Neutrophil (primary cell): Measurements from ENCODE around the gene SSBP3.

Source experiments
- H3K27ac ChIP-seq: fragments of 200-600 bp; sonication (generic); 2 replicates; pipeline ENCODE4 v1.5.1; 2016; ENCODE audit warnings: mild to moderate bottlenecking, moderate library complexity
- H3K27me3 ChIP-seq: fragments of 200-600 bp; sonication (generic); 2 replicates; pipeline ENCODE4 v1.6.0; 2016; ENCODE audit warnings: mild to moderate bottlenecking
- H3K36me3 ChIP-seq: fragments of 200-600 bp; sonication (generic); 2 replicates; pipeline ENCODE4 v1.5.1; 2017
- H3K4me1 ChIP-seq, 2 experiments: fragments of 200-600 bp in 1 of 2; sonication (generic) in 1 of 2; 1 replicate in 1 of 2; 2 replicates in 1 of 2; pipeline versions ENCODE4 v1.5.1 to v1.6.1; 2013 to 2016; ENCODE audit warnings: low read depth in 1 of 2, low read length in 1 of 2, mild to moderate bottlenecking in 1 of 2, moderate library complexity in 1 of 2; ENCODE audit not compliant: control insufficient read depth in 1 of 2, insufficient read depth in 1 of 2
- H3K4me3 ChIP-seq, 2 experiments: fragments of 200-600 bp in 1 of 2; sonication (generic) in 1 of 2; 1 replicate in 1 of 2; 2 replicates in 1 of 2; pipeline ENCODE4 v1.5.1; 2013 to 2016; ENCODE audit warnings: low read depth in 1 of 2, low read length in 1 of 2, mild to moderate bottlenecking in 1 of 2, moderate library complexity in 1 of 2
- H3K9me3 ChIP-seq: fragments of 200-600 bp; sonication (generic); 2 replicates; pipeline ENCODE4 v1.5.1; 2016
- CTCF ChIP-seq: fragments of 200-600 bp; sonication (generic); IDR thresholded peaks from 2 replicates; pipeline ENCODE4 v1.5.1; 2016; ENCODE audit warnings: antibody characterized with exemption

SSBP3 gene

DNA sequence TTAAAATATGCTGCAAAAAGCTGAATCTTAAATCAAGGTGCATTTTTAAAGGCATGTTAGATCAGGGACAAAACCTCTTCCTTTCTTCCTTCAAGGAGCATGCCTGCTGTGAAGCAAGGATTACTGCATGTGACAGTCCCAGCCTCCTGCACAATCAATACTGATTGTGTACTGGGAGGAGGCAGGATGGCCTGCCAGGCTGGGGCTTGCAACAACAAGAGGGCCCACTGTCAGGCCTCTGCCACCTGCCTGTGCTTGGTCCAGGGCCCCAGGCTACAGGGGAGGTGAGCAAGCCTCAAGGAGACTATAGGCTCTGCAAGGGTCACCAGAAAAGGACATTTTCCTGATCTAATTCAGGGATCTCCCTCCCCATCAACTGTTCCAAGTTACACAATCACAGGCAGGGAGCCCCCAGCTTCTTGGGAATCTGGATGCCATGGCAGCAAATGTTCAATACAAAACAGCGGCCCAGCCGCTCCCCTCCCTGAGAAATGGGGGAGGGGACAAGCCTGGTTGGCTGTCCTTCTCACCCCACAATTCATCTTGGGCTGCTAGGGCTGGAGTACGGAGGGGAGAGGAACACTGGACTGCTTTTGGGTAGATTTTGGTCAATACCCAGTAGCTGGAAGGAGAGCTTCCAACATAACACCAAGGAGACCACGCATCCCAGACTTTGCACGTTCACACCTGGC, 76.7 kb downstream of the SSBP3 start:
- no peak overlapping the region for H3K4me3 ChIP-seq
- peaks cover 0 to 4% of the 10 kb centered on the region in 2 experiments for H3K4me1 ChIP-seq
- no peaks in the 10 kb centered on the region for H3K36me3 ChIP-seq
- no peak for TF ChIP-seq CTCF
- H3K27me3 ChIP-seq: no peaks in the 10 kb centered on the region
- H3K27ac ChIP-seq: no peak overlapping the region
- no peaks in the 10 kb centered on the region for H3K9me3 ChIP-seq

- Histone ChIP-seq H3K27me3 (no peaks in the 10 kb centered on the region), H3K4me1 (peaks cover 0 to 4% of the 10 kb centered on the region in 2 experiments), H3K9me3 (no peaks in the 10 kb centered on the region), H3K4me3 (no peak overlapping the region), H3K36me3 (no peaks in the 10 kb centered on the region), H3K27ac (no peak overlapping the region)
- TF ChIP-seq CTCF: no peak
Observed at GRCh38 chr1:54328066-54328636, 78.0 kb downstream of the SSBP3 start.

DNA sequence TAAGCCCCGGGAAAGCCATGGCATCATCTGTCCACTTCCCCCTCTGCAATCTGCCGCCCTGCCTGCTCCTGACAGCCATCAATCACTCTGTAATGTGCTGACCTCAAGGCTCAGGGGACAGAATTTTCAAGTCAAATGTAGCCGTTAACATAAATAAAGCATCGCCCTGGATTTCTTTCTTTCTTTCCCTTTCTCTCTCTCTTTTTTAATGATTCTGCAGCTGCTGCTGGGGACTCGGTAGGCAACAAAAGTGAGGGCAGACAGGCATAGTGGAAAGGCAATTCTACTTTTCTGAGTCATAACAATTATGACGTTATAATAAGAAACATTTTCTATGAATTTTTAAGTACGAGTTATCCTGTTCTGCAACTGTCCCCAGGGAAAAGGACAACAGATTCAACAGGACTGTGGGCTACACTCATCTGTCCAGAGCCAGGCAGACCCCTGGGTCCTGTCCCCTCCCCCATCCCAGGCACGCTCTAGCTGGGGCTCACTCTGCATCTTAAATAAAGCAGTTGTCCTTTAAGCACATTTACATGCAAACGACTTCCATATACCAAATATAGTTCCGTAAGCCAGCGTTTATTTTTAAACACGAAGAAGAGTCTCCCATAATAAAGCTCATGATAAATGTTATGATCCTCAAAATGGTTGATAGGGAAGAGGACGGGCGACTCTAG, 78.7 kb downstream of the SSBP3 start:
- no peaks in the 10 kb centered on the region for H3K9me3 ChIP-seq
- H3K4me3 ChIP-seq: no peak overlapping the region
- no peaks in the 10 kb centered on the region for H3K27me3 ChIP-seq
- H3K4me1 ChIP-seq: peaks cover 0 to 4% of the 10 kb centered on the region in 2 experiments
- no peak for TF ChIP-seq CTCF
- no peaks in the 10 kb centered on the region for H3K36me3 ChIP-seq
- H3K27ac ChIP-seq: no peak overlapping the region

GRCh38 chr1:54326543-54327385, 79.4 kb downstream of the SSBP3 start:
- no peak overlapping the region for H3K4me3 ChIP-seq
- H3K4me1 ChIP-seq: peaks cover 0 to 4% of the 10 kb centered on the region in 2 experiments
- H3K27me3 ChIP-seq: no peaks in the 10 kb centered on the region
- TF ChIP-seq CTCF: no peak
- H3K36me3 ChIP-seq: no peaks in the 10 kb centered on the region
- no peak overlapping the region for H3K27ac ChIP-seq
- no peaks in the 10 kb centered on the region for H3K9me3 ChIP-seq

DNA sequence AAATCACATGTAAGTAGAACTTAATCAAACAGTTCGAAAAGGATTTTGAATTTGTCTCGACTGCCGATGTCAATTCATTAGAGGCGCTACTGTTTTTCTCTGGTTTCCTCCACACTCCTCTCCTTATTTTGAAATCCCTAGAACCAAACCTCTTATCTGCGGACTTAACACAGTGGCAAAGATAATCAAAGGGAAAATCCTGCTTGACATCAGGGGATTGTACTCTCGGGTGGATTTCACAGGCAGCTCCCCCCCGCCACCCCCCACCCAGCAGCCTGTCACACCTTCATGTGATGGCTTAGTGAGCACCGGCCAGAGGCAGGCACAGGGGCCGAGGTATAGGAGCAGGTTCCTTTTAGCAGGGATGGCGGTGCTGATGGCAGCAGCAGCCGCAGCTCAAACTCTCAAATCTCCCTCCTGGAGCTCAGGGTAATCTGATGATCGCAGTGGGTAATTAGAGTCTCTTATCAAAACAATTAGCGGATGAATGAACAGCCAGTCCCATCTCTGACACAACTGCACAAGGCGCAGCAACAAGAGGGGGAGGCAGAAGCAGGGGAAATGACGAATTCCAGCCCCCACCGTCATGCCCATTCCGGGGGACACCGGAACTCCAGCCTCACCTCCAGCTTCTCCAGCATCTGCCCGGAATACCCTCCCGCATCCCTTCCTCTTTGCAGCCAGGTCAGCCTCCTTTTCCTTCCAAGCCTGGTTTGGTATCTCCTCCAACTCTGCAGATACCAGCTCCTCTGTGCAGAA, 80.3 kb downstream of the SSBP3 start:
- Histone ChIP-seq H3K27ac (no peak overlapping the region), H3K36me3 (no peaks in the 10 kb centered on the region), H3K9me3 (no peaks in the 10 kb centered on the region), H3K4me1 (no peaks in the 10 kb centered on the region), H3K4me3 (no peak overlapping the region), H3K27me3 (no peaks in the 10 kb centered on the region)
- TF ChIP-seq CTCF: no peak
